NCI-H187 (cell line): ENCODE data around the gene ERCC4.

ENCODE experiments used
- DNase-seq, 2 experiments: peaks; one replicate each; lab custom pipeline; 2025; lab: John Stamatoyannopoulos, UW

Gene ERCC4

DNA sequence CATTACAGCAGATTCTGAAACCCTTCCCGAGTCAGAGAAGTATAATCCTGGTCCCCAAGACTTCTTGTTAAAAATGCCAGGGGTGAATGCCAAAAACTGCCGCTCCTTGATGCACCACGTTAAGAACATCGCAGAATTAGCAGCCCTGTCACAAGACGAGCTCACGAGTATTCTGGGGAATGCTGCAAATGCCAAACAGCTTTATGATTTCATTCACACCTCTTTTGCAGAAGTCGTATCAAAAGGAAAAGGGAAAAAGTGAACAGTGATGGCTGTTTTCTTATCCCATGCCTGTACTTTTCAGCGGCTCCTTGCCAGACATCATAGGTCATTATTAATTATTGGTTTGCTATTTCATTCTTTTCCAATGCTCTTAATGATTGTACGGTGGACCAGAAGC is 28.1 kb downstream of the ERCC4 start:
- DNase-seq: no peak

GRCh38 chr16:13950821-13951547 is 31.0 kb downstream of the ERCC4 start:
- no peak for DNase-seq

DNA sequence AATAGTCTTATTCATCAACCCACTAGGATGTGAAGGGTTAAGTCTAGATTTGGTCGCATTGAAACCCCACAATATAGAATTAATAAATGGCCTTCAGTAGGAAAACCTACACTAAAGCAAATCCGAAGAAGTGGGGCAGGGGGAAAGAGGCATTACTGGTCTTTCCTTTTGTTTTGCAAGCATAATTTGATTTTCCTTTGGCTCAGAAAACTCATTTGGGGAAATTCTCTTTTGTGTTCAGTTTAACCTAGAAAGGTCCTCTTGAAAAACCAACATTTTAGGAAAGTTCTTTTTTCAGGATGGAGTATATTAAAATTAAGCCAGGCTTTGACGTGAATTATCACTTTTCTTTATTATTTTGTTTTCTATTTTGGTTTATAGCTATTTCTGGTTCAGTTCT is 31.7 kb downstream of the ERCC4 start:
- no peak for DNase-seq

GRCh38 chr16:13953501-13953900 is 33.5 kb downstream of the ERCC4 start:
- no peak for DNase-seq

- DNase-seq: no peak
Measured at GRCh38 chr16:13956635-13957196, 36.8 kb downstream of the ERCC4 start.

DNA sequence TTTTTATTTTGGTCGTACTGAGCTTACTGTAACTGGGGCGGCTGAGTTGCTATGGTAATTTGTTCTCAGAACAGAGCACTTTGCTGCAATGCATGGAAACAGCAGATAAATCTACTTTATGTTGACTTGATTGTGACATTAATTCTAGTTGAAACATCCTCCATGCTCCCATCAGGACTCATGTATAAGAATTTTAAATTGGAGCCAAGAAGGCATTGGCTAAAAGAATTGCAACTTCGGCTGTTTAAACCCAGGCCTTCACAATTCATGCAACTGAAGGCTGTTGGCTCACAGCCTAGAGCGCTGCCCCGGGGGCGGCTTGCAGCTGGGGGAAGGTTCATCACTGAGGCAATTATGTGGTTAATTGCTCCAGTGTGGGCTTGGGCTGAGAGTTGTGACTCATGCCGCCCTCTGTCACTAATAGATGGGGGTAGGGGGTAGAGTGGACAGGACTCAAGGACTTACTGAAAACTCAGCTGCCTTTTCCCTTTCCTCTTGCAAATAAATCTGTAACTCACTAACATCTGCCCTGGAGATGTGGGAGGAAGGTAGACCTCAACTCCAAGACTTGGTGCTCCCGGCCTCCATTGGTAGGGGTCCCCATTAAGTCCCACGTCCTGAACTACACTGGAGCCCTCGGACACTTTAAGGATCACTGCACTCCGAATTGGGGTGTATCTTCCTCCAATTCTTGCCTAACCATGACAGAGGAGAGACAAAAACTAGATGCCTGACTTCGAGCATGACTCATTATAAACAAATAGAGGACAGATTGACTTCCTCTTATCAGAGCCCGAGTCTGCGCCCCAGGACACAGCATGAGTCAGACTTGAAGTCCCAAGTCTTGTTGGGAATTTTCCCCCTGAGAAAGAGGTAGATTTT is 37.5 kb downstream of the ERCC4 start:
- no peak for DNase-seq

- DNase-seq: no peak
Measured at GRCh38 chr16:13958474-13958873, 38.5 kb downstream of the ERCC4 start.

GRCh38 chr16:13959626-13960025 is 39.7 kb downstream of the ERCC4 start:
- DNase-seq: no peak

- no peak for DNase-seq
Measured at GRCh38 chr16:13961099-13961811, 41.3 kb downstream of the ERCC4 start.

GRCh38 chr16:13962232-13962631 is 42.3 kb downstream of the ERCC4 start:
- DNase-seq: no peak

DNA sequence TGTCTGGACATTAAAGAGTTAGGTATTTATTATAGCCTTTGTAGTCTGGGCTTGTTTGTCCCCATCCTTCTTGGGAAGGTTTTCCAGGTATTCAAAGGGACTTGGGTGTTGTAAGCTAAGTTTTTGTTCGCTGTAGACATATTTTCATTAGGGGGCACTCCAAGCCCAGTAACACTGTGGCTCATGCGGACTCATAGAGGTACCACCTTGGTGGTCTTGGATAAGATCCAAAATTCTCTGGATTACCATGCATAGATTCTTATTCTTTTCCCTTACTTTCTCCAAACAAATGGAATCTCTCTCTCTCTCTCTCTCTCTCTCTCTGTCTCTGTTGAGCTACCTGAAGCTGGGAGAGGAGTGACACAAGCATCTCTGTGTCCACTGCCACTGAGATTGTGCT is 48.9 kb downstream of the ERCC4 start:
- no peak for DNase-seq

DNA sequence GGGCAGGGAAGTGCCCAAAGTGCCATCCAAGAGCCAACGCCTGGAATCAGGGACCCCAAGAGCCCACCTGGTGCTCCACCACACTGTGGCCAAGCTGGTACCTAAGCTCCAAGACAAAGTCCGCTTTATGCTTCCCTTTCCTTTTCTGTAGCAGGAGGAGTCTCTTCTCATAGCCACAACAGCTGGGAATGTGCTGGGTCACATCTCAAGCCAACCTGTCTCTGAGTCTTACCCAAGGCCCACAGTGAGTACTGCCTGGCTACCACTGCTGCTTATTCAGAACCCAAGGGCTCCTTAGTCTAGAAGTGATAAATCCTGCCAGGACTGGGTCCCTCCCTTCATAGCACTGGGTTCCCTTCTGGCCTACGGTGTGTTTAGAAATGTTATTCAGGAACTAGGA is 49.8 kb downstream of the ERCC4 start:
- no peak for DNase-seq

DNA sequence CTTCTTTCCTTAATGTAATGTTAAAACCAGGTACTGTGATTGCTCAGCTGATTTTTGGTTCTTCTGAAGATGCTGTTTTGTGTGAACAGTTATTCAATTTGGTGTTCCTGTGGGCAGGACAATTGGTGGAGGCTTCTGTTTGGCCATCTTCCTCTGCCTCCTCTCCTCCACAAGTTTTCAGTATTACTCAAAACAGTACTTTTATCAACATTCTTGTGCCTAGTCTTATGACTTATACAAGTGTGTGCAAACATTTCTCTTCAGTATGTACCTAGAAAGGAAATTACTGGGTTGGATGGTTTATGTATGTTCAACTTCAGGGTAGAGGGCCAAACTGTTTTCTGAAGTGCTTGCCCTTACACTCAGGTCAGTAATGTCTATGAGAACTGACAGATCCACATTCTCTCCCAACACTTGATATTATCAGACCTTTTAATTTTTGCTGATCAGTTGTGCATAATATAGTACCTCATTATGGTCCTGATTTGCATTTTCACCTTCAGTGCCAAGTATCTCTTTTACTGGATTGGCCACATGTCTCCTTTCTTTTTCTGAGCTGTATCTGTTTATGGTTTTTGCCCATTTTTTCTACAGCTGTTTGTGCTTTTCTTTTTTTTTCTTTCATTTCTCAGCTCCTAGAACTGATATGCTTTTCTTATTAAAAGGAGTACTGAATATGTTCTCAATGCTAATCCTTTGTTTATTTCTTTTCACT is 50.9 kb downstream of the ERCC4 start:
- no peak for DNase-seq

GRCh38 chr16:13973321-13974023 is 53.5 kb downstream of the ERCC4 start:
- DNase-seq: no peak

- DNase-seq: no peak
Measured at GRCh38 chr16:13977177-13977576, 57.2 kb downstream of the ERCC4 start.

DNA sequence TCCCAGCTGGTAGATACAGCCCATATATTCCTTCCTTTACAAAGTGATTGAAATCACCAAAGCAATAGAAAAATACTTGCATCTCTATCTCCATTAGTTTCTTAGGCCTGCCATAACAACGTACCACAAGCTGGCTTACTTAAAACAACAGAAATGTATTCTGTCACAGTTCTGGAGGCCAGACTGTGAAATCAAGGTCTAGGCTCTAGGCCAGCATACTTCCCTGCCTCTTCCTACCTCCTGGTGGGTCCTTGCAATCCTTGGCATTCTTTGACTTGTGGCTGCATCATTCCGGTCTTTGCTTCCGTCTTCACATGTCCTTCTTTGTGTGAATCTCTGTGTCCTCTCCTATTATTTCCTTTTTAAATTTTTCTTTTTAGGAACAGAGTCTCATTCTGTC is 62.5 kb downstream of the ERCC4 start:
- no peak for DNase-seq

GRCh38 chr16:13983625-13984024 is 63.7 kb downstream of the ERCC4 start:
- DNase-seq: no peak

GRCh38 chr16:13984794-13985193 is 64.8 kb downstream of the ERCC4 start:
- no peak for DNase-seq

DNA sequence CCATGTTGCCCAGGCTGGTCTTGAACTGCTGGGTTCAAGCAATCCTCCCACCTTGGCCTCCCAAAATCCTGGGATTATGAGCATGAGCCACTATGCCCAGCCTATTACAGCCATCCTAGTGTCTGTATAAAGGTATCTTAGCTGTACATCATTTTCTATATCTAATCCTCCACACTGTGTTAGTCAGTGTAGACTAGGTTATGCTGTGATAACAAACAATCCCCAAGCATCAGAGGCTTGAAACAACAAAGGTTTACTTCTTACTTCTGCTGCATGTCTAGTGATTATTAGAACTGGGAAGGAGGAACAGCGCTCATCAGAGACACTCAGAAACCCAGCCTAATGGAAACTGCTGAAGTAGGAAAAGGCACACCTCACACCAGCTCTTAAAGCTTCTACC is 68.1 kb downstream of the ERCC4 start:
- no peak for DNase-seq

DNA sequence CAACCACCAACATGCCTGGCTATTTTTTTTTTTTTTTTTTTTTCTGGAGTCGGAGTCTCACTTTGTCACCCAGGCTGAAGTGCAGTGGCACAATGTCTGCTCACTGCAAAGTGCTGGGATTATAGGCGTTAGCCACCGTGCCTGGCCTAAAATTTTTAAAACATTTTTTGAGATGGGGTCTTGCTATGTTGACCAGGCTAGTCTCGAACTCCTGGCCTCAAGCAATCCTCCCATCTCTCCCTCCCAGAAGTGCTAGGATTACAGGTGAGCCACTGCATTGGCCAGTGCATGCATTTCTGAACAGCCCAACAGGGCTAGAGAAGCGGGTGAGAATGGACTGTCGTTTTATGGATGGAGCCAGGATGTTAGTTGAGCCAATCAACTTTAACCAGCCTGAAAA is 72.4 kb downstream of the ERCC4 start:
- no peak for DNase-seq

DNA sequence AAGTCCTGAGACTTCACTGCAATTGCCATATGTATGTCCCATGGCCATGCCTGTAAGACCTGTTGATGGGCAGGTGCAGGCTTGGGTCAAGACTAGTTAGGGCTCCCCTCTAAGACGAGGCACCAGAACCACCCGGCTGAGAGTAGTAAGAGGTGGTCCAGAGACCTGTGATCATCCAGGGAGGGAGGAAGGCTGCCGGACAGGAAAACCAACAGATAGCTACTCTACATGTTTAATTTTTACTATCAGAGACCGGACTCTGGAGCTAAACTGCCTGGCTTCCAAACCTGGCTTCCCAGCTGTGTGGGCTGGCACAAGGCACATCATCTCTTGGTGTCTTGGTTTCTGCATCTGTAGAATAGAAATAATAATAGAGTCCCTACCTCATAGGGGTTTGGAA is 73.0 kb downstream of the ERCC4 start:
- no peak for DNase-seq
